ENCODE measurements around the gene TBX3.
"Not testable (repeated sequence)": the region's sequence is repeated elsewhere in the genome, so short reads cannot be mapped to it uniquely, and the experiment has no call there.

The TBX3 gene

DNA sequence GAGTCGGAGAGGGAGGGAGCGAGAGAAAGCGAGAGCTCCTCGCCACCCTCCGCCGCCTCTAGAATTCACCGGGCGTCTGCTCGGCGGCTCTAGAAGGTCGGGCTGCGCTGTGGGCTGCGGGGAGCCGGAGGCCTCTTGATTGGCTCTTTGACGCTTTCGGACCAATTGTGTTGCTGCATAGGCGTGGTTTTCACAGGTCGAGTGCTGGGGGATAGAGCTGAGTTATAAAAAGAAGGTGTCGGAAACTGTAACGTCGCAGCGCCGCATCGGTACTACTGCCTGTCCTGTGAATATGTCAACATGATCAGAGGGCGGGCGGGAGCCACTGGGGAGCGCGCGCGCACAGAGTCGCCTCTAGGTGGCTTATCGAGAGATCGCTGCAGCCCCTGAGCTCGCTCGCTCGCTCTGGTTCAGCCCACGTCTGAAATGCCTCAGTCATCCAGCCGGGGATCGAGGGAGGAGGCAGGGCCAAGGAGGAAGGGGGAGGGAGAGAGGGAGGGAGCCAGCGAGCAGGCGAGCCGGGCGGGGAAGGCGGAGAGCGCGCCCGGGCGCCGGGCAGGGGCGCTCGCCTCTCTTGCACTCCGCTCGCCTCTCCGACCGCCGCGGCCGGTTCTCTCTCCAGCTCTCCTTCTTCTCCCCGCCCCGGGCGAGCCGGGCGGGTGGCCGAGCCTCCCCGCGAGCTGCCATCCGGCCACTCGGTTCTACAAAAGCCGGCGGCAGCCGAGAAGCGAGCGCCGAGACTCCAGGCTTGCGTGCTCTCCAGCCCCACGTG is at the start of gene TBX3:
TBX3 (minus strand) TSS at position 78 of the 772 bp plus-strand sequence. CDS start 975 bp downstream, outside the sequence.
- peak; percentile 99 for DNase-seq

DNA sequence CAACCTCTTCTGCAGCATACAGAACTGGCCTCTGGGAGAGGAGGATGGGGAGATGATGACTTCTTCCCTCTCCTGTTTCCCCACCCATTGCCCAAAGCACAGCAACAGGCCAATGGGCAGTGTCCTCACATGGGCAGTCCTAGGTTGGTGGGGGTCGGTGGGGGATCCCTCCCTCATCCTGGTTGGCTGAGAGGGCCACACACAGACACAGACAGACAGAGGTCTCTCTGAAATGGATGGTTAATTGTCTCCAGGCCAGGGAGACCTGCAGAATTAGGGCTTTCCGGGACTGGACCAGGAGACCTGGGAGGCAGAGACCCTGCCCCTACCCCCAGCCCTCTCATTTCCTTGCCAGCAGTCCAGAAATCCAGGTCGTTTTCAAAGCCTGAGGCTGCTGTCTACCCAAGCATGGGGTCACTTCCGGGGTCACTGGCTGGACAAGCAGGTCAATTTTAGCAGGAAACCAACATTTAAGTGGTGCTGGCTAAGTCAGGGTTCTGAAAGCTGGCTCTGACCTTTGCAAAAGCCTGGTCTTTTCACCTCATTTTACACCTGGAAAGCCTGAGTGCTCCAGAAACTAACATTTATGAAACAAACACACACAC is 48.6 kb upstream of the TBX3 start:
- DNase-seq = no peak

DNA sequence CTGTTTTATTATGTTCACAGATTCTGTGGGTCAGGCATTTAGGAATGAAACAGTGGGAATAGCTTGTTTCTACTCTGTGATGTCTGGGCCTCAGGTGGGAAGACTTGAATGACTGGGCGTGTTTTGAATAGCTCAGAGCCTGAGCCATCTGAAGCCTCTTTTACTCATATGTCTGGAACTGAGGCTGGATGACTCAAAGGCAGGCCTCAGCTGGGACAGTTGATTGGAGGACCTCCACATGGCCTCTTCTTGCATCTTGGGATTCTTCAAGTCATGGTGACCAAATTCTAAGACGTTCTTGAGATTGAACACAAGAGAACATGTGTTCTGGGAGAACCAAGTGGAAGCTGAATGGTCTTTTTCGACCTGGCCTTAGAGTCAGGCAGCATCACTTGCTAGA is 45.8 kb upstream of the TBX3 start:
- DNase-seq = no peak

DNA sequence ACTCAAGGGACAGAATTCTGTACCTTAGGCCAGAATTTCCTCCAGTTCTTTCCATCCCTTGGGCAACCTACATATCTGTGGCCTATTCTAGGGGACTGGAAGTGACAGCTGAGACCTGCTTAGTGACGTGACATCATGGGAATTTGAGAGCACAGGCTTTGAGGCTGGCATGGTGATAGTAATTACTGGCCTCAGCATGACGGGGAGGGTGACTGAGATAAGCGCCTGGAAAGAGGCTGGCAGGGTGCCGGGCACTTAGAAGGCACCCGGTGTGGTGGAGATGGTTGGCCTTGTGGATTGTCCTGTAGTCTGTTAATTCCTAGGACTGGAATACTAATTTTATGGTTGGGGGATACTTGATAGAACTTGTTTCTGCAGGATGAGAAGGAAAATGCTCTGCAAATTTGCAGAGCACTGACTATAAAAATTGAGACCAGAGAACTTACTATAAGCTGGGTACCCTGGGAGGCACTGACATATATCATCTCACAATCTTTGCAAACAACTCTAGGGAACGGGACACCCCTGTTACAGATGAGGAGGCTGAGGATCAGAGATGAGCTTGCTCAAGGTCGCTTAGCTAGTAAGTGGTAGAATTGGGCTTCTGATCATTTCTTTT is 42.2 kb upstream of the TBX3 start:
- no peak for DNase-seq

DNA sequence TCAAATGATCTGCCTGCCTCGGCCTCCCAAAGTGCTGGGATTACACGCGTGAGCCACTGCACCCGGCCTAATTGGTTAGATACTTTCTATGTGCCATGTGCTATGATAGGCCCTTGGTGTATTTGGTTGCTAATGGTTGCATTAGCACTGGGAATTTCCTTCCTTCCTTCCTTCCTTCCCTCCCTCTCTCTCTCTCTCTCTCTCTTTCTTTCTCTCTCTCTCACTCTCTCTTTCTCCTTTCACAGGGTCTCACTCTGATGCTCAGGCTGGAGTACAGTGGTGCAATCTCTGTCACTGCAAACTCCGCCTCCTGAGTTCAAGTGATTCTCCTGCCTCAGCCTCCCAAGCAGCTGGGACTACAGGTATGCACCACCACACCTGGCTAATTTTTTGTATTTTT is 38.2 kb upstream of the TBX3 start:
- DNase-seq = not testable (repeated sequence)

DNA sequence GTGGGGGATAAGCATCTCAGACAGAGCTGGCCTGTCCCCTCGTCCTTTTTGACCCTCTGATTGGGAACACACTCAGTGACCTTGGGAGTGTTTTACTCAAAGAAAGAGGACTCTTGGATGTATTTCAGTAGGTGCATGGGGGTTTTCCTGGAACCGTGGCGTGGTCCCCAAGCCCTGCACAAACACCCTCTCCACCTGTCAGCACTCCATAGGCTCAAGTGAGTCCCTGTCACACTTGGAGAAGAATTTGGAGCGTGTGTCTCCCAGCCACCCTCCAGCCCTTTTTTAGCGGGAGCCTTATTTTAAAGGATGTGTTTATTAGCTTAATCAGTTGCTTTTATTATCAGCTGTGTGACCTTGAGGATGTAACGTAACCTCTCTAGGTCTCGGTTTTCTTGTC is 37.3 kb upstream of the TBX3 start:
- no peak for DNase-seq

DNA sequence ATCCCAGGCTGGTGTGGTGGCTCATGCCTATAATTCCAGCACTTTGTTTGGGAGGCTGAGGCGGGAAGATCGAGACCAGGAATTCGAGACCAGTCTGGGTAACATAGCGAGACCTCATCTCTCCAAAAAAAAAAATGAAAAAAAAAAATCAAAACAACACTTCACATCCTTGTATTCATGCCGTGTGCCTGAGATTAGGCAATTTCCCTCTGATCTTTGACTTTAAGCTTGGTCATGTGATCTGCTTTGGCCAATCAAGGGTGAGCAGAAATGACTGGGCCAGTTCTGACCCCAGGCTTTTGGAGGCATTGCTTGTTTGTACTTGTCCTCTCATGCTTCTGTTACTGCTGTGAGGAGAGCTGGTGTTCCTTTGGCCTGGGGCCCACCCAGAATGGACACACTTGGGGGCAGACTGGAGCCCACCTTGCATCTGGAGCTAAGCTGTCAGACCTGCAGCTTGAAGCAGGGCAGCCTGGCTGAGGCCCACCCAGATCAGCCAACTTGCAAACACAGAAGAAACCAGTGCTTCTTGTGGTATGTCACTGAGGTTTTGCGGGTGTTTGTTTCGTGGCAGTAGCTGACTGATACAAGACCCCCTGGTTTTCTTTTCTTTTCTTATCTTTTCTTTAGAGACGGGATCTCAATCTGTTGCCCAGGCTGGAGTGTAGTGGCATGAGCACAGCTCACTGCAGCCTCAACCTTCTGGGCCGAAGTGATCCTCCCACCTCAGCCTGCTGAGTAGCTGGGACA is 29.7 kb upstream of the TBX3 start:
- no peak for DNase-seq

DNA sequence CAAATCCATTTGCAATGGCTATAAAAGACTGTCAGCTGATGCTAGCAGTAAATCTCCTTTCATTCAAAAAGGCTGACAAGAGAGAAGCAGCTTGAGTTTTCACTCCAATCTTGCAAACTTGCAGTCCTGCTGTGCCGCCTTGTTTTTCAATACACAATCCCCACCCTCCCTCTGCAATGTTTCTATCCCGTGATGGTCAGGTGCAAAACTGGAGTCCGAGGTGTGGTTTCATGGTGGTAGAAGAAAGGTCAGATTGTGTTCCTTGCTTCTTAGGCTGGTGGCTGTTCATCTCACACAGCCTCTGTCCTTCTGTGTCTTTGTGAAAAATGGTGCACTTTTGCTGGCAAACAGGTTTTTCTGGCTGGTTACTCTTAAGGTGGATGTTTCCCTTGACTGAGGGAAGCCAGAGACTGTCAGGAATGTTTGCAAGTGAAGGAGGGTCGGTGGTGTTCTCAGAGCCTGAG is 27.7 kb upstream of the TBX3 start:
- DNase-seq = no peak

DNA sequence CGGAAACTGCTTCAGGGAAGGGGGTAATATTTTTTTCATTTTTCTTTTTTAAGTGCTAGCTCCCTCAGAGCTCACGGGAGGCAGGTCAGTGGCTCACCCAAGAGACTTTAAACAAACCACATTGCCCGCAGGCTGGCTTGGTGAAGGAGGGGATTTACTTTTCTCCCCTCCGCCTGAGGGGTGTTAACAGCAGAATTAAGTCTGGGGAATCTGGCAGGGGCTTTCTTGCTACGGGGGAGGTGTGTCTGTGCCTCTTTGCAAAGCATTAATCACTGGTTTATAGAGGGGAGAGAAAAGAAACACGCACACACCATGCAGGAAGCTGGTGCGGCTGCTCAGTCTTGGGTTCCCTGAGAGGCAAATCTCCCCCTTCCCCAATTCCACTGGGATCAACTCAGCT is 26.2 kb upstream of the TBX3 start:
- no peak for DNase-seq

DNA sequence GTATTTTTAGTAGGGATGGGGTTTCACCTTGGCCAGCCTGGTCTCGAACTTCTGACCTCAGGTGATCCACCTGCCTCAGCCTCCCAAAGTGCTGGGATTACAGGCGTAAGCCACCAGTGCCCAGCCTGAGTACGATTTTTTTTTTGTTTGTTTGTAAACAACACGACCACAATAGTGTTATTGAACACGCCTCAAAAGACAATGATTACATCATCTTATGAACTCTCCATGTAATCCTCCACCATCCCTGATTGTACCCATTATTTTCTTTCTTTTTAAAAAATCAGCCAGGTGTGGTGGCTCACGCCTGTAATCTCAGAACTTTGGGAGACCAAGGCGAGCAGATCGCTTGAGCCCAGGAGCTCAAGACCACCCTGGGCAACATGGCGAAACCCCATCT is 25.1 kb upstream of the TBX3 start:
- no peak for DNase-seq

DNA sequence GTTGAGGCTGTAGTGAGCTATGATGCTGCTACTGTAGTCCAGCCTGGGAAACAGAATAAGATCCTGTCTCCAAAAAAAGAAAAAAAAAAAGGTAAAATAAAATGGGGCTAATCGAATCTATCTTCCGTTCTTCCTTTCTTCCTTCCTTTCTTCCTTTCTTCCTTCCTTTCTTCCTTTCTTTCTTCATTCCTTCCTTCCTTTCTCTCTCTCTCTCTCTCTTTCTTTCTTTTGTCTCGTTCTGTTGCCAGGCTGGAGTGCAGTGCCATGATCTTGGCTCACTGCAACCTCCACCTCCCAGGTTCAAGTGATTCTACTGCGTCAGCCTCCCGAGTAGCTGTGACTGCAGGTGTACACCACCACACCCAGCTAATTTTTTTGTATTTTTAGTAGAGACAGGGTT is 24.6 kb upstream of the TBX3 start:
- not testable (repeated sequence) for DNase-seq

DNA sequence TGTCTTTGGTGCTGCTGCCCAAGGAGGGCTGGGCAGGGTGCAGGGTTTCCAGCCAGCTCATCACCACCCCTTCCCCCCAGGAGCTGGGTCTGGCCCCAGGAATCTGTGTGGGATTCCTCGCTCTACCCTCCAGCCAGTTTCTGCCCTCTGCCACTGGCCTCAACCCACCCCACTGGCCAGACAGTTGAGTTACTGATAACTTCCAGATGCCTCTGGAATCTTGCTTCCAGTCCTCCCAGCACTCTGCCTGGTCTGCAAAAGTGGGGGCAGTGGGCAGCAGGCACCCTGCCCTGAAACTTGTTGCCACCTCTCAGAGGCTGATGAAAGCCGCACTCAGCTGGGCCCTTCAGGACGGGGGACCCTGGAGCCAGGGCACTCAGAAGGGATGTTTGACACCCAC is 20.1 kb upstream of the TBX3 start:
- no peak for DNase-seq

DNA sequence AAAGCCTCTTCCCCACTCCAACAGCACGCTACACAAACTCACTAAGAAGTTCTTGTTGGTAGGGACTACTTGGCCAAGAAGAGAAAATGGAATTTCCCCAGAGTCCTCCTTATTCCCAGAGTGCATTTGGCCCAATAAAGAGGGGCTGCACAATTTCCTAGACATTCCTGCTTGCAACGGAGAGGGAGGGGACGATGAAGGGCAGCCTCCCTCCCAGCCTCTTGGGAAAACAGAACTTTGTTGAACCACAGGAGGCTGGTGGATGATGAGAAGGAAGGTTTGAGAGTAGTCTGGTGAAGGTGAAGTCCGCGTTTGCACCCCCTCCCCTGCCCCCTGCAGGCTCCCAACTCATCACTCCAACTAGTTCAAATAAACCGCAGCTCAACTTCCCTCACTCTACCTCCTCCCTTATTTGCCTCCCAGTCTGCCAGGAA is 19.1 kb upstream of the TBX3 start:
- no peak for DNase-seq

DNA sequence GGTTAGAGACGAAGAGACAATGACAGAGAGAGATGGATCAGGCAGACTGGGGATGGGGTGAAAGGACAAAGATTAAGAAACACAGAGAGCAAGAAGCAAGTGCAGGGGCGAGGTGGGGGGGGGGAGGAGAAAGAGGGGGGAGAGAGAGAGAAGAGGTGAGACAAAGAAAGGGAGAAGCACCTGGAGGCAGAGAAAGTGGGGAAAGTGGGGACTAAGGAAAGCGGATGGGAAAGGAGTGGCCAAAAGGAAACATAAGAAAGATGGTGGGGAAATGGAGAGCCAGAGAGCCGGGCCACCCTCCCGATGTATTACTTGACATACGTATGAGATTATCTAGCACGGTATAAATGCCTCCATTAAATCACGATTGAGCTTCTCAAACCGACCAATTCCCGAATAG is 18.5 kb upstream of the TBX3 start:
- DNase-seq = no peak

DNA sequence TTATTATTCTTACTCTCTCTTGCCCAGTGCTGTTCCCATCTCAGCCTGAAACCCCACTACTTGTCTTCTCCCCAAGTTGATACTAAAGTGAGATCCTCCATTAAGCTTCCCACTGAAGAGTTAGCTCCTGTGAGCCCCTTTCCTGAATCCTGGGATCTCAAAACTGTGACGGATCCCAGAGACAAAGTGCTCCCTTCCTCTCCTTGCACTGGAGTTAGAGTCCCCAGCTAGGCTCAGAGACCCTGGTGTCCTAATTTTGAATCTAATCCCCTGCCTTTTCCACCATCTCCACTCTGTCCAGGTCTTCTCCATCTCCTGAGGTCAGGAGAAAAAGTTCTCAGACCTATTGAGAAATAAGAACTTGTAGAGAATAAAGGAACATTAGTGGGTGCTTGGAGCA is 17.6 kb upstream of the TBX3 start:
- DNase-seq = no peak

DNA sequence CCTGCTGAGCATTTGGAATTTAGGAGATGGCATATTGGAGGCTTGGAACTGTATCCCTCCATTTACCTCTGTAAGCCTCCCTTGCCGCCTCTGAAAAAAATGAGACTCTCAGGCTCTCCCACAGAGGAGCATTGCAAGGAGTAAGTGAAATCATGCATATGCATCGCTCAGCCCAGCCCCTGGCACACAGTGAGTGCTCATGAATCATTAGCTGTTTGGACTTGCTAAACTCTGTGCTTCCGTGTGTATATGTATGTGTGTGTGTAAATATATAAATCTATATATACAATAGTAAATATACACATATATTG is 17.1 kb upstream of the TBX3 start:
- no peak for DNase-seq

DNA sequence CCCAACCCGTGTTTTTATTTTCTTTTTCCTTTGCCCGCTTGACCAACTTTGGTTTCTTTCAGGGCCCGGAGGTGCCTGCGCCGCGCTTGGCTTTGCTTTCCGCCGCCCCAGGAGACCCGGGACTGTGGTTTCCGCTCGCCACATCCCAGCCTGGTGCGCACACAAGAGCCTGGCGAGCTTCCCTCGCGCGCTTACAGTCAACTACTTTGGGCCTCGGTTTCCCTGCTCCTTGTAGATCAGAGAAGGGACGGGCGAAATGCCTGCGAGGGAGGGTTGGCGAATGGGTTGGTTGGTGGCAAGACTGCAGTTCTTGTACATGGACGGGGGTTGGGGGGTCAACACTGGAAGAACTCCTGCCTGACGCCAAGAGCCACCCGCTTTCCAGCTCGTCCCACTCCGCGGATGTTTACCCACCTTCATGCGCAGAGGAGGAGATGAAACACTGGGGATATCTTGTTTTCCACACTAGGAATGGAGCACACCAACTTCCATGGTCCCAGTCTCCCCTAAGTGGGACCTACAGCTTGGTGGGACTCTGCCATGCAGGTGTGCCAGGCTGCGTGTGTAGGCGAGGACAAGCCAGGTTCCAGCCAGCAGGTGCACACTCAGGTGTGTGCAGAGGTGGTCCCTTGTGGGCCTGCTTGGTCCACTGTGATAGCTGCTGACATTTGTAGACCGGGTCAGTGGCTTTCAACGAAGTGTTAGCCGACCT is 16.6 kb upstream of the TBX3 start:
- no peak for DNase-seq

DNA sequence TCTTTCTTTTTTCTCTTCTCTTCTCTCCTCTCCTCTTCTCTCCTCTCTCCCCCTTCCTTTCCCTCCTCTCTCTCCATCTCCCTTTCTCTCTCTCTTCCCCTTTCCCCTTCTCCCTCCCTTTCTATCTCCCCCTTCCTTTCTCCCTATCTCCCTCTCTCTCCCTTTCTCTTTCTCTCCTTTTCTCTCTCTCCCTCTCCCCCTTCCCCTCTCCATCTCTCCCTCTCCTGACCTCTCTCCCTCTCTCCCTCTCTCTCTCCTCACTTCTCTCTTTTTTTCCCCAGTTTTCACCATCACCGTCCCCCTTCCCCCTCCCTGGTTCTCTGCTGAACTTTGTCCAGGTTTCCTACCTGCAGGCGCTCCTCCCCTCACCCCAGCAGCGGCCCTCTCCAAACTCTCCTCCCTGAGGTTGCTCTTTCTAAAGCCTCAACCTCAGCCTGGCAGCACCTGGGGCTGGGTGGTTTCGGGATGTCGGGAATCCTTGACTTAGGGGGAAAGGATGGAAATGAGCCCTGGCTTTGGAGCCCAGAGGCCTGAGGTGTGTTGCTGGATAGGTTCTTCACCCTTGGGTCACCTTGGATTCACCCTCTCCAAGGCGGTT is 14.7 kb upstream of the TBX3 start:
- DNase-seq = no peak

DNA sequence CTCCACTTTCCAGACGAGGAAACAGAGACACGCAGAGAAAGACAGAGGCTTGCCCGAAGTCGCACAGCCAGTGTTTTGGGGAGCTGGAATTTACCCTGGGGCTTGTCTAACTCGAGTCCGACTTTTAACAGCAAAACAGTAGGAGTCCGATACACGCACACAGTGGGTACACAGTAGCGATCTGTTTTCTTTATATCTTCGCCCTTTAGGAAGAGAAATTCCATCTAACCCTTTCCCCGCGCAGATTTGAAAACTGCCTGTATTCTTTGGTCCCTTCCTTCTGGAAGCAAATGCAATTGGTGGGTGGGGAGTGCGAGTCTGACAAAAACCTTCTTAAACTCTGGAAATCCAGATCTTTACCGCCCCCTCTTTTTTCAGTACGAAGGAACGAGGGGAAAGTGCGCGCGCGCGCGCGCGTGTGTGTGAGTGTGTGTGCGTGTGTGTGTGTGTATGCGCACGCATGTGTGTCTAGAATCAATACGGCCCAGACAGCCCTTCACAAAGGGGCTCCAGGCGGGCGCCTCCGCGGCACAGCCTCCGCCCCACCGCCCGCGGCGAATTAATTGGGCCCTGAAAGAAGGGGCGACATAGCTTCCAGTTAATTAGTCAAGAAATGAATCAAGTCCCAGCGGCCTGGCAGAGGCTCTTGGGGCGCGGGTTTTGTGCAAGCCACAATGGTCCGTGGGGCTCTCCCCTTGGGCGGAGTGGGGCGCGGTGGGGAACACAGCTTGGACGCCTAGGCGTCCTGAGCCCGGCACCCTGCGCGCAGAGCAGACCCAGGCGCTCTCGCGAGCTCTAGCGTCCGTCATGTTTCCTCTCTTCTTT is 14.0 kb upstream of the TBX3 start:
- DNase-seq = no peak

DNA sequence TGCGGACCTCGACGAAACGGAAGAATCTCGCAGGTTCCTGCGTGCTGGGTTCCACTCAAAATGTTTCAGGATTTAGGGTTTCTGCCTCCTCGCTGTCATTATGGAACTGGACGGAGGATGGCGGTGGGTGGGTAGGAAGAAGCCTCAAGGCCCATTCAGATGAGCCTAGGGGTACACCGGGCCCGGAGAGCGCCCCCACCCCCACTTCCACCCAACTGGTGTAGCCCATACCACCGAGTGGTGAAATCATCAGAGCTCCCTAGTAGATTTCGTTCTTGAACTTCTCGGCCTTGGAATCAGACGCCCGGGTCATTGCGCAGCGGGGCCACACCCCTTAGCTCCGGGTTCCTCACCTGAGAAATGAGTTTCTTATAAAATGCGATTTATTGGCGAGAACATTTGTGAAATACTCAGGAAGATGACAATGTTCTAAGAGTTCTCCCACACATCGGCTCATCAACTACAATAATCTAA is 13.3 kb upstream of the TBX3 start:
- no peak for DNase-seq

DNA sequence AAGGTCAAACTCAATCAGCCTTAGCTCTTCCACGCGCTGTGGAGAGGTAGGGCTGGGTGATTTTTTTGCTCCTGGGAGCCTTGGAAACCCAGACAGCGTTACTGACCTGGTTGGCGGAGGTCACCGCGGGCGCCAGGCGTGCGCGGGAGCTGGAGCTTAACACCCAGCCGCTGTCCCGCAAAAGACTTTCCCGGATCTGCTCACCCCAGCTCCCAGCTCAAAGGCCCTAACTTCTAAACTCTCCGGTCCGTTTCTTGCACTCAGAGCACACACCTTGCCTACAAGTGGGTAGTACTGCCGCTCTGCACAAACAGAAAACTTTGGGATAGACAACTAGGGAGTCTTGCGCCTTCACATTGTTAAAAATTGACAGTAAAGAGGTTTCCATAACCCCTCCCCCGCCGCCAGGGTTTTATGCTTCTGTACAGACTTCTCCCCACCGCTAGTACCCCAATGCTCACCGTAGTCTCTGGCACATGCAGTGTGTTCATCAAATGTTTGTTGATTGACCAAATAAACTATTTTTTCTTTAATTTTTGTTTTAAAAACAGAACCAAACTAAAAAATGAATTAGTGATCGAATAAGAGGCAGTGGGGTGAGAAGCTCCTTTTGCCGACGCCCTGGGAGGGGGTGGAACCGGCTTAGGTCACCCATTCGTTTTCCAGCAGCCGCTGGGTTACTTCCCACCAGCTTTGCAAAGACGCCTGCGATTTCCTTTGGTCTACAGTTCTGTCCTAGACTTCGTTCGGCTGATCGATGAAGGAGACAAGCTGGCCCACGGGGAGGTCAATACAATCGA is 12.7 kb upstream of the TBX3 start:
- DNase-seq = no peak
